GM19035 (cell line): Measurements from ENCODE around the gene BPIFB4.

Experiments used
- ATAC-seq: cut with Tn5 transposase; IDR thresholded peaks from one replicate; pipeline ENCODE4 v1.9.1; 2021; ENCODE audit not compliant: unreplicated experiment

The BPIFB4 gene

DNA sequence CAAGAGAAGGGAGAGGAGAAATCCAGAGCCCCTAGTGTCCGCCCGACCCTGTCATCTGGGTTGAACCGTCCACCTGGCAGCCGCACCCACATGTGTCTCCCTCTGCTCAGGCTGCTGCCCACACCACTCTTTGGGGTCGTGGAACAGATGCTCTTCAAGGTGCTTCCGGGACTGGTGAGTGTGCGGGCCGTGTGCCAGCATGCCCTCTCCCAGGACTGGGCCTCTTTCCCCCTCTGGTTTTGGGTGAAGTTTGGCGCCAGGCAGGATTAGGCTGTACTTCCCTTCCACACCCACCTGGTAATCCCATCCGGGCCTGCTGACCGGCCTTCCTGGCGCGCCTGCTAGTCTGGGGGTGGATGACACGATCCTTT, 17.8 kb upstream of the BPIFB4 start:
- ATAC-seq: no peak

DNA sequence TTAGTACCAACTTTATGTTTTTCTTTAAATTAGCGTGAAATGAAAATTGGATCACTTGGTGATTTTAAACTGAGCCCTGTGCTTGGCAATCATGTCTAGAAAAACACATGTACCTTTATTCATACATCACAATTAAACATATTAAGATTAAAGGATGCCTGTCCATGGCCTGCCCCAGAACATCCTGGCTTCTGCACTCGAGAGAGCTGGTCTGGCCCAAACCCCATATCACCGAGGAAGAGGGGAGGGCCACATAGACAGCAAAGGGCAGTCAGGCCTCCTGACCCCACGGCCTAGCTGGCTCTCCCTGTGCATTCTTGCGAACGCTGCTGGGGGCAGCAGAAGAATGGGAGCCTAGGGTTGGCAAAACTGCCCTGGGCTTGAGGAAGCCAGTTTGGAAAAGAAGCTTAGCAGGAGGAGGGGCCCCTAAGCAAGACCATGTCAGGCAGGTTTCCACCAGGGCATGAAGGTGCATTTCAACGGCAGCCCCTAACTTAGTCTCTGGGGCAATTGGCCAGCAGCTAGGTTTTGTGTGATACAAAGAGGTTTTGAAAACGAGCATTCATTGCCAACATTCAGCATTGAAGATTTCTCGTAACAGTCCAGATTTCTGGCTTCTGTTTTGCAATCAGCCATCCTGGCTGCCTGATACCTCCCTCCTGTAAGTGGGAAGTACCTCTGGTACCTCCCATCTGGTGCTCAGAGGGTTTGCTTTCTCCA, 17.2 kb upstream of the BPIFB4 start:
- ATAC-seq: no peak

DNA sequence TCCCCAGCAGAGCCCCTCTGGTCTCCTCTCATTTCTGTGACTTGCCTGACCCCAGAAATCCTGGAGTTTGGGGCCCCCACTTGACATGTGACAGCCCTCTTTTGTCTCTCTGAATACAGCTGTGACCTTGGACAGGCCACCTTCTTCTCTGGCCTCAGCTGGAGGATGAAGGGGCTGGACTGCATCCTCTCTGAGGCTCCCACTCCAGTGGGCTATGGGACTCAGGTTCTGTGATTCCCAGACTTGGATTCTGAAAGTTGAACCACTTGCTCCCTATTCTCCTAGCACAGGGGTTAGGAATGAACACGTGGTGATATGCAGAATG, 16.7 kb upstream of the BPIFB4 start:
- no peak for ATAC-seq

DNA sequence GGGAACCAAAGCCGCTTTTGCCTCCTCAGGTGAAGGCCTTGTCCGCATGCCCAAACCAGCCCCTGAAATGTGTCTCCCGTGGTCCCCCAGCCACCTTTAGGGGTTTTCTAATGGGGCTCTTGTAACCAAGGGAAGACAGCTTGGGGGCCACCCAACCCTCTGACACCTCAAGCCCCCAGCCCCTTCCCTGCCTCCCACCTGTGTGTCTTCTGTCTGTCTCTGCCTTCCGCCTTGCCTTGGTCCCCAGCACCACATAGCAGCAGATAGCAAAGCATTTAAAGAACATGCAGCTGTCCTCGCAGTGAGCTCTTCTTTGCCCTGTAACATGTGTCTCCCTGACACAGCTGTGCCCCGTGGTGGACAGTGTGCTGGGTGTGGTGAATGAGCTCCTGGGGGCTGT, 16.2 kb upstream of the BPIFB4 start:
- ATAC-seq: no peak

DNA sequence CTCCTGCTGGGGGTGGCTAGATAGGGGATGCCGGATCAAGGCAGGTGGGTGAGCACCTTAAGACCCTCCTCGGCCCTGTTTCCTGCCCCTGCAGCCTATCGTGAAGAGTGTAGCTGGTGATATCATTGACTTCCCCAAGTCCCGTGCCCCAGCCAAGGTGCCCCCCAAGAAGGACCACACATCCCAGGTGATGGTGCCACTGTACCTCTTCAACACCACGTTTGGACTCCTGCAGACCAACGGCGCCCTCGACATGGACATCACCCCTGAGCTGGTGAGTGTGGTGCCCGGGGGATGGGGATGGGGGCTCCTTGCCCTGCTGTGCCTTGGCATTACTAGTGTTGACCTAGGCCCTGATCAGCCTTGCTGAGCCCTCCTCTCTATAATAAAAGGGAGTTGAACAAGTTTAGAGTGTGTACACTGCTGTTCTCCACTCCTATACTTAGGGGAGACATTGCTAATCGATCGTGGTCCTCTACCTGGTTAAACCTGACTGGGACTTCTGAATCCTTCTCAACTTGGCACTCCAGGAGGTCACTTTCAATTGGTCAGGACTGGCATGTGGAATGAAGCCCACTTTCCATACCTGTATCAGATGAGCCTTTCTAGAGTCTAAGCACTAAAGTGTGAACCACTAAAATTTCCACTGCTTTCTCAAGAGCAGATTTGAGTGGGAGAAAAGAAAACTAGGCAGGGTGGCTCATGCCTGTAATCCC, 14.7 kb upstream of the BPIFB4 start:
- no peak for ATAC-seq

DNA sequence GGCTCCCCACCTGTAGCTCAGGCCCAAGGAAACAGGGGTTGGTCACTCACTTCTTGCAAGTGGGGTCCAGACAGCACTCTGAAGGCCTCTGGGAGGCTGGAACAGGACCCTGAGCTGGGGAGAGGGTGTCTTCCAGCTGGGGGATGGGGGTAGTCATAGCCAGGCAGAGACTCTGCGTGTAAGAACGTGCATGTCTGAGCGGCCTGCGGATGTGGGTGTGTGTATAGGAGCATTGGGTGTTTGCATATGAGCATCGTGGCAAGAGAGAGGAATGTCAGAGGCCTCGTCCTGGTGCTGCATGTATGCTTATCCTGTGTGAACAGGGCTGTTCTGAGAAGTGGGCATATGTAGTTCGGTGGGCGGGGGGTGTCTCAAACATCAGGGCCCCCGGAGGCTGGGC, 13.7 kb upstream of the BPIFB4 start:
- ATAC-seq: no peak

DNA sequence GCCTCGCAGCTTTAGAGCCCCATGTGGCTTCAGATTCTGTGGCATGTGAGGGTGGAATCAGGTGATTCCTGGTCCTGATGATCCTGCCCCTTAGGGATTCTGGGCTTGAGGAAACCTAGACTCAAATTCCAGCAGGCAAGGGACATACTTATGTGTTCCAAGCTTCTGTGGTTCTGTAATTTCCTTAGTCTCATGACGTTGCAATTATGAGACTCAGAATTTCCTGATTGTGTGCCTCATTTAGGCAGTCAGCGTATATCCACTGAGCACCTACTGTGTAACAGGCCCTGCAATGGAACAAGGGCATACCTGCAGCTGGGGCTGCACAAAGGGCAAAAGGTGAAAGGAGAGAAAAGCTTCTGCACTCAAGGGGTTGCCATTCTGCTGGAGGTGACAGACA, 11.6 kb upstream of the BPIFB4 start:
- ATAC-seq: no peak

DNA sequence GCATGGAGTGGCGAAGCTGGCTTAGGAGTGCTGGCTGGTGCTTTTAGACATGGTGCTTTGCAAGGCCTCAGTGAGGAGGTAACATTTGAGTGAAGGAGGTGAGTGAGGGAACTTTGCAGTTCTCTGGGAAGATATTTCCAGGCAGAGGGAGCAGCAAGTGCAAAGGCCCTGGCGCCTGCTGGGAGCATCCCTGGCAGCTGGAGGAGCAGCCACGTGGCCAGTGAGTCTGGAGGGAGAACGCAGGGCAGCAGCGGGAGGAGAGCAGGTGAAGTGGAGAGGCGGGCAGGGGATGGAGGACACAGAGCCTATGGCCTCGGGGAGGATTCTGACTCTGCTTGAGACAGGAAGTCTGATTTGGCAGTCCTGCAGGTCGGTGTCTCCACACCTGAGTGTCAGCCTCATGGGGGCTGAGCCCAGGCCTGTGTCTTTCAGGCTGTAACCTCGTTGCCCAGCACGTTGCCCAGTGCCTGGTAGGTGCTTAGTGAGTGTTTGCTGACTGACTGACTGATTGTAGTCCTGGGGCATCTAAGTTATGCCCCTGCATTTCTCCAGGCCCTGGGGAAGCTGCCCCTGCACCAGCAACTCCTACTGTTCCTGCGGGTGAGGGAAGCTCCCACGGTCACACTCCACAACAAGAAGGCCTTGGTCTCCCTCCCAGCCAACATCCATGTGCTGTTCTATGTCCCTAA, 11.0 kb upstream of the BPIFB4 start:
- no peak for ATAC-seq

DNA sequence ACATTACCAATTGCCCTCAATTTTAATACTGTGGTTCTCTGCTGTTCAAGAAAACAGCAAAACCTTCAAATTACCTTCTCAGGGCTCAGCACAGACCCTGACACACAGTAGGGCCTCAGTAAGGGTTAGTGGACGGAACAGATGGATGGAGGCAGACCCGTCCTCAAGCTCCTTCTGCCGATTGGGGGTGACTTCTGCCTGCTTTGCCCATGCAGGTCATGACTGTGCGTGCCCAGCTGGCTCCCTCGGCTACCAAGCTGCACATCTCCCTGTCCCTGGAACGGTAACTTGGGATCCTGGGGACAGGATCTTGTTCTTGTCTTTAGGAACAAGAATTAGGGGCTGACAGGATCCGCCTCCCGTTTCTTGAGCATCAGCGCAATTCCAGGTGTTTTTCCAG, 9.8 kb upstream of the BPIFB4 start:
- ATAC-seq: no peak

DNA sequence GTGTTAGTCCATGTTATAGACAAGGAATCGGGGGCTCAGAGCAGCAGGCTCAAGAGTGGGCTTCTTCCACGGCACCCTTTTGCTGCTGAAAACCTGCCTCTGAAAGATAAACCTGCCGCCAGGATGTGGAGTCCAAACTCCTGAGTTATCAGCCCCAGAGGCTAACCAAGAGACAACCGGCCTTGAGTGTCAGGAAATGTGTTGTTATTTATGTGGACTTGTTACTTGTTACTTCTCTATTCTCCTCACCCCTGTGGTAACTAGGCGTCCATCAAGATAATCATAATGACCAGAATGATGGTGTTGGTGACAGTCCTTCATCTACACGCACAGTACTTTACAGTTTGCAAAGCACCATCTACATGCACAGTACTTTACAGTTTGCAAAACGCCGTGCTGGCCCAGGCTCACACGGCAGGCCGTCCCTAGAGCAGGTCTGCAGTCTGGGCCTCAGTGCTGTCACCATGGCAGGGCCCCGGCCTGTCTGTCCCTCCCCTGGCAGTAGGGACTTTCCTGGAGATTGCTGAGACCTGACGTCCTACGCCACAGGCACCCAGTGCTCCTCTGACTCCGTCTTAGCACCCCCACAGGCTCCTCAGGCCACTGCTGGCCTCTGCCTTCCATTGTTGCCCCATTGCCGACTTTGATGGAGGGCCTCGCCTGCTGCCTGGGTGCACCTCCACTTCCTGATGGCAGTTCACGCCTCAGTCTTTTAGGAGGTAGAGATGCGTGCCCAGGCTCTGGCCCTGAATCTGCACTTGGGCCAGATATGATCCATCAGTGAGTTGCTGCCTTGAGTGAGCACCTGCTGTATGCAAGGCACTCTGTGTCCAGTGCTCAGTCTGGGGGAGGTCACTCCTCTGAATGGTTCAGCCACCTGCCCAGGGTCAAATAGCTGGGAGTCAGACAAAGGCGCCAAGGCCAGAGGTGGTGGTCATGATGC, 9.1 kb upstream of the BPIFB4 start:
- ATAC-seq: no peak

DNA sequence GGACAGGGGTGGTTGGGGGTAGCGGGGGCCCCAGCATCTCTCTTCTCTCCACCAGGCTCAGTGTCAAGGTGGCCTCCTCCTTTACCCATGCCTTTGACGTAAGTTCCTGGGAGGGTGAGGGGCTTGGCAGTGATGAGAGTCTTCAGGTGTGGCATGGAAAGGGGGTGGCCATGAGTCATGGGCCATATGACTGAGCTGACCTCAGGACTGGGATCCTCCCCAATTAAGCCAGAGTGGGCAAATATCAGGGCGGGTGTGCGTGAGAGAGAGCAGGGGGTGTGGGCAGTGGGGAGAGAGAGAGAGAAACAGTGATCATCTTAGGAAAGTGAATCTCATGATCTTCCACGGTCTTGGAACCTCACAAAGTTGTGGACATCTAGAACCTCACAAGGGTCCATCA, 8.2 kb upstream of the BPIFB4 start:
- ATAC-seq: no peak

DNA sequence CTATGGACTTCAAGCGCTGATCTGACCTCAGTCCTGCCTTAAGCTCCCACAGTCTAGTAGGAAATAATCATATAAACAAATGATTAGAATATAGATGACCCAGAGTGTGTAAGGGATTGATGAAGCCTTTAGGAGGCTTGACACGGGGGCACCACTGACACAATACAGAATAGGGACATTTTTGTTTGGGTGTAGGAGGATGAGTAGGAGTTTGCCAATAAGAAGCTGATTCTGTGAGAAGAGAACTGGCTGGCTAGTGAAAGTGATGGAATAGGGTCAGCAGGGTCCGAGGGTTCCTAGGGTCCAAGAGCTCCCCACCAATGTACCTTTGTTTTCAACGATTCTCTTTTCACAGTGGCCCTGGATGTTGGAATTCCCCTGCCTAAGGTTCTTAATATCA, 7.1 kb upstream of the BPIFB4 start:
- ATAC-seq: no peak

DNA sequence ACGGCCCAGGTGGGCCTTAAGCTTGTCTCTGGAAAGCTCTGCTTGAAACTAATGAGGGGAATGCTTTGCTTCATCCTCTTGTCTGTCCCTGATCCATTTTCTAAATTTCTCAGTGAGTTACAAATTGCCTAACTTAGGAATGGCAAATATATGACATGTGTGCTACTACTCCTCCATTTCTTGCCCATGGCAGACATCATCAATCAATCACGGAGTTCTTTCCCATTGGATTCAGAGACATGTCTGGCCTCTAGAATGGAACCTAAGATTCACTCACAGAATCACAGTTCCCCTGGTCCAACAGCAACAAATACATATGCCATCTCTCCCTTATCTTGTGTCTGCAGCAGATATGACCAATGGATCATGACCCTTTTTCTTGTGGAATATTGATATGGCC, 6.6 kb upstream of the BPIFB4 start:
- ATAC-seq: no peak

DNA sequence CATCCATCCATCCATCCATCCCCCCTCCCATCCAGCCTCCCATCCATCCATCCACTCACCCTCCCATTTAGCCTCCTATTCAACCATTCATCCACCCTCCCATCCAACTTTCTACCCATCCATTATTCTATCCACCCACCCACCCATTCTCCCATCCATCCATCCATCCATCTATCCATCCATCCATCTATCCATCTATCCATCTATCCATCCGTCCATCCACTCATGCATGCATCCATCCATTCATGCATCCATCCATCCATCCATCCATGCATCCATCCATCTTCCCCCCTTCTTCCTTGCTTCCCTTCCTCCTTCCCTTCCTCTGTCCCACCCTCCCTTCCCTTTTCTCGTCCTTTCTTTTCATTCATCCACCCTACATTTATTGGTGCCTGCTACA, 4.8 kb upstream of the BPIFB4 start:
- no peak for ATAC-seq

DNA sequence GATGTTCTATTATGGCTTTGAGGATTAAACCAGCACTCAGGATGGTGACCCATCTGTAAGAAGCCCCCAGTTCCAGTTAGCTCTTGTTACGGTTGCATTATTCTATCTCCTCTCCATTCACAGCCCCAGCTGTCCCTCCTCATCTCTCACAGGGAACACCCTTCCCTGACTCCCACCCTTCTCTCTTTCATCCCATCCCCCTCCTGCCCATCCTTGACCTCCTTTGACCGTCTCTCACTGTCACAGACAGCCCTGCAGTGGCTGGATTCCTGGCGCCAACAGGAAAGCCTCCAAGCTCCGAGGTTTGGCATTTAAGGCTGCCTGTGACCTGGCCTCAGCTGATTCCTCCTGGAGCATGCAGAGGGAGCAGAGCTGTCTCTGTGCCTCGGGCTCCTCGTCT, 4.2 kb upstream of the BPIFB4 start:
- ATAC-seq: no peak

DNA sequence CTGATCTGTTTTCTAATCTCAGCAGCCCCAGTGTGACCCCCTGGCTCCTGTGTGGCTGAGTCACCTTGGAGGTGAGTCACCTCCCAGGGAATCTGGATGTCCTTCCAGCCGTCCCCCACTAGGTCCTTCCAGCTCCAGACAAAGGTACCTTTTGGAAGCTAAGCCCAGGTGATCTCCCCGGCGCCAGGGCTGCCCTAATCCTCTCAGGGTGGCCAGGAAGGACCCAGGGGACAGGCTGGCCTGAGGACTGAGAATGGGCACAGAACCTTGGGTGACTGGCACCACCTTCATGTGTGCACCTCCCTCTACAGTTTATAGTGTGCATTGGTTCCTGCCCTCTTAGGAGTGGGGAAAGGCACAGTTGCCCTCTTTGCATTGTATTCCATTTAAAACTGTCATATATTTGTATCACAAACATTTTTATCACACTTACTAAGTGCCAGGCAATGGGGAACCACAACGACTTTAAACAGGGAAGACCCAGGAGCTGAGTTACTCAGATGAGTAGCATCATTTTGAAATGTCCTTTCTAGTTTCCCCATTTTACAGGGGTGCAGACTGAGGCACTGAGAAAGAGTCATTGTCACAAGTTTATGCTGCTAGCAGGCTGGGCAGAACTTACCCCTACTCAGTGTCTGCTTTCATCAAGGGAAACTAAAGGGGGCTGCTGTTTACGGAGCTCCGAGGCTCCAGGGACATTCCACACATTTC, 2.6 kb upstream of the BPIFB4 start:
- ATAC-seq: no peak

DNA sequence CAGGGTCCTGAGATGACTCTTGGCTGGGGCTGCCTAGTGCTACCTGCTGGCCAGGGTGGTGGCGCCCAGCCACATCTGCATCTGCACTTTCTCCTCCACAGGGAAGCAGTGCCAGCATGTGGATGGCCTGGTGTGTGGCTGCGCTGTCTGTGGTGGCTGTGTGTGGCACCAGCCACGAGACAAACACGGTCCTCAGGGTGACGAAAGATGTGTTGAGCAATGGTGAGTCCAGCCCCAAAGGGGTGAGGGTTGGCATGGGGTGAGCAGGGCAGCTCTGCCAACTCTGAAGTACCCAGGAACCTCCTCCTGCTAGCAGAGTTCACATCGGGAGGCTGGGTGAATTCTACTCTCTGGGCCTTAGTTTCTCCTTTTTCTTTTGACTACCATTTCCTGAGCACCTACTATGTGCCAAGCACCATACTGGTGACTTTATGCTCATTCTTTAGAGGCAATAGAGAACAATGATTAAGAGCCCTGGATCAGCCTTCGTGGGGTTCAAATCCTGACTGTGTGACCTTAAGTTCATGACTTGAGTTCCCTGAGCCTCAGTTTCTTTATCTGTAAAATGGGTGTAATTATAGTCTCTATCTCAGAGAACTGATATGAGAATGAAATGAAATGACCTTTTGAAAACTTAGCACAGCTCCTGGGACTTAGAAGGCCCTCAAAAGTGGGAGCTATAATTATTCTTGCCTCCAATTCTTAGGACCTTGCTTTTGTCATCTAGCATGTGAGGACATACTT, 2.1 kb downstream of the BPIFB4 start:
- no peak for ATAC-seq

DNA sequence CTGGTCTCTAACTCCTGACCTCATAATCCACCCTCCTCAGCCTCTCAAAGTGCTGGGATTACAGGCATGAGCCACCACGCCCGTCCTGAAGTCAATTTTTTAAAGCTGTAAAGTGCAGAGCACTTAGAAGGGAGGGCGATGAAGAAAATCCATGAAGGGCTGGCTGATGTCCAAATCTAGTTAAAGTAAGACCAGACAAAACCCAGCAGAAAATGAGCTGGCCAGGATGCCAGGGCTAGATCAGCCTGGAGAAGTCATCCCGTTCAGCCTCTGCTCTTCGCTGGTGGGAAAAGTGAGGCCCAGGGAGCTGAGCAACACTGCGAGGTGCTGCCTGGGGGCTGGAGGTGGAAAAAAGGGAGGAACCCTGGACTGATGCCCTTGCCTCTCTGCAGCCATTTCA, 3.1 kb downstream of the BPIFB4 start:
- ATAC-seq: no peak

DNA sequence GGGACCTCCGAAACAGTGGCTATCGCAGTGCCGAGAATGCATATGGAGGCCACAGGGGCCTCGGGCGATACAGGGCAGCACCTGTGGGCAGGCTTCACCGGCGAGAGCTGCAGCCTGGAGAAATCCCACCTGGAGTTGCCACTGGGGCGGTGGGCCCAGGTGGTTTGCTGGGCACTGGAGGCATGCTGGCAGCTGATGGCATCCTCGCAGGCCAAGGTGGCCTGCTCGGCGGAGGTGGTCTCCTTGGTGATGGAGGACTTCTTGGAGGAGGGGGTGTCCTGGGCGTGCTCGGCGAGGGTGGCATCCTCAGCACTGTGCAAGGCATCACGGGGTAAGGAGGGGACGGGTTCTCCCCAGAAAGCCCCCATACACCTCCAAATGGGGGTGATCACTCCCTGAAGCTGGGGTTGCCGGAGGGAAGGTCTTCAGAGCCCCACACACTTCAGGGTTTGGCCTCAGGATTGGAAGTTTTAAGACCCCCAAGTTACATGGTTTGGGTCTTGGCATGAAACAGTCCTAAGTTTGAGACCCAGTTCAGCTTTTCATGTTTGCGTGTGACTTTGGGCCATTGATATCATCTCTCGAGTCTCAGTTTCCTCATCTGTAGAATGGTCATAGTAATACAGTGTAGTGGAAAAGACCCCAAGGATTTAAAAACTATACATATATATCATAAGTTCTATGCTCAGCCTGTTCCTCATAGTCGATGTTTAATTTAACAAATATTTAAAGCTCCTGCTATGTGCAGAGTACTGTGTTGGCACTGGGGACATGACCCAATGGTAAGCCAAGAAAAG, 4.3 kb downstream of the BPIFB4 start:
- ATAC-seq: no peak
